Endodermal cell (in vitro differentiated cells): ENCODE measurements around the gene TCF12. TPM values are rescaled to one million over a fixed set of nuclear protein-coding genes. Genes with fewer than 3 reads are reported as not detected.

Experiments used
- DNase-seq: peaks from one replicate; pipeline ENCODE4 v3.0.0-alpha.2; 2017
- H3K27ac ChIP-seq: 2 replicates; pipeline ENCODE4 v1.5.1; 2013; ENCODE audit warnings: mild to moderate bottlenecking, low read depth, low read length, moderate library complexity
- H3K27me3 ChIP-seq: 2 replicates; pipeline ENCODE4 v1.6.1; 2013; ENCODE audit warnings: mild to moderate bottlenecking, low read length, moderate library complexity; ENCODE audit not compliant: insufficient read depth, control insufficient read depth, poor library complexity, severe bottlenecking
- H3K36me3 ChIP-seq: 2 replicates; pipeline ENCODE4 v1.7.0; 2013; ENCODE audit warnings: mild to moderate bottlenecking, low read length, moderate library complexity; ENCODE audit not compliant: control insufficient read depth, insufficient read depth
- H3K4me1 ChIP-seq: one replicate; pipeline ENCODE4 v1.7.0; 2013; ENCODE audit warnings: low read length; ENCODE audit not compliant: control insufficient read depth, insufficient read depth
- H3K4me3 ChIP-seq: 2 replicates; pipeline ENCODE4 v1.5.1; 2013; ENCODE audit warnings: mild to moderate bottlenecking, low read length, moderate library complexity
- H3K9ac ChIP-seq: 2 replicates; pipeline ENCODE4 v1.6.1; 2013; ENCODE audit warnings: mild to moderate bottlenecking, low read length, moderate library complexity; ENCODE audit not compliant: poor library complexity, severe bottlenecking; ENCODE audit errors: extremely low read depth
- H3K9me3 ChIP-seq: 2 replicates; pipeline ENCODE4 v1.6.1; 2013; ENCODE audit warnings: mild to moderate bottlenecking, low read length, moderate library complexity; ENCODE audit not compliant: control insufficient read depth
- H3K27ac Mint-ChIP-seq: 2 replicates; pipeline ENCODE4 v1.8.0; 2020; ENCODE audit warnings: mixed read lengths
- H3K27me3 Mint-ChIP-seq: 2 replicates; pipeline ENCODE4 v1.8.0; 2021; ENCODE audit warnings: mild to moderate bottlenecking, mixed read lengths; ENCODE audit not compliant: insufficient read depth
- H3K36me3 Mint-ChIP-seq: 2 replicates; pipeline ENCODE4 v1.8.0; 2020; ENCODE audit warnings: low read depth, mixed read lengths
- H3K4me1 Mint-ChIP-seq: 2 replicates; pipeline ENCODE4 v1.8.0; 2020; ENCODE audit warnings: mixed read lengths
- H3K4me3 Mint-ChIP-seq: 2 replicates; pipeline ENCODE4 v1.8.0; 2020; ENCODE audit warnings: mild to moderate bottlenecking, moderate library complexity, mixed read lengths
- H3K9me3 Mint-ChIP-seq: 2 replicates; pipeline ENCODE4 v1.8.0; 2020; ENCODE audit warnings: mild to moderate bottlenecking, mixed read lengths
- WGBS, 2 experiments: methylation state at CpG; one replicate each; pipeline versions ENCODE4 v1.1.5 to v1.1.7; 2013; ENCODE audit warnings: missing lambda C conversion rate in 2 of 2, mixed read lengths in 1 of 2; ENCODE audit not compliant: insufficient coverage in 1 of 2, insufficient read length in 1 of 2; 5-methylcytosine and 5-hydroxymethylcytosine counted together
- total RNA-seq, 2 donors: library from RNA; stranded (reverse); fragmentation: NEBNext Ultra II Directional in 1 of 2; extraction: Animal tissue kit (Norgen Biotek cat#: 25700) in 1 of 2; gene quantifications; 2 replicates in 1 of 2; 3 replicates in 1 of 2; pipeline ENCODE4 v1.2.1, GENCODE V29; 2021
- TF ChIP-seq, protein P1 (sequence below): fragments of 200-600 bp; sonication (generic); conservative IDR thresholded peaks from 2 replicates; pipeline ENCODE4 v1.5.0; 2021; ENCODE audit warnings: antibody characterized with exemption, mild to moderate bottlenecking

The TCF12 gene
- total RNA-seq, 2 donors from 2014 or later = 103 to 121 TPM

DNA sequence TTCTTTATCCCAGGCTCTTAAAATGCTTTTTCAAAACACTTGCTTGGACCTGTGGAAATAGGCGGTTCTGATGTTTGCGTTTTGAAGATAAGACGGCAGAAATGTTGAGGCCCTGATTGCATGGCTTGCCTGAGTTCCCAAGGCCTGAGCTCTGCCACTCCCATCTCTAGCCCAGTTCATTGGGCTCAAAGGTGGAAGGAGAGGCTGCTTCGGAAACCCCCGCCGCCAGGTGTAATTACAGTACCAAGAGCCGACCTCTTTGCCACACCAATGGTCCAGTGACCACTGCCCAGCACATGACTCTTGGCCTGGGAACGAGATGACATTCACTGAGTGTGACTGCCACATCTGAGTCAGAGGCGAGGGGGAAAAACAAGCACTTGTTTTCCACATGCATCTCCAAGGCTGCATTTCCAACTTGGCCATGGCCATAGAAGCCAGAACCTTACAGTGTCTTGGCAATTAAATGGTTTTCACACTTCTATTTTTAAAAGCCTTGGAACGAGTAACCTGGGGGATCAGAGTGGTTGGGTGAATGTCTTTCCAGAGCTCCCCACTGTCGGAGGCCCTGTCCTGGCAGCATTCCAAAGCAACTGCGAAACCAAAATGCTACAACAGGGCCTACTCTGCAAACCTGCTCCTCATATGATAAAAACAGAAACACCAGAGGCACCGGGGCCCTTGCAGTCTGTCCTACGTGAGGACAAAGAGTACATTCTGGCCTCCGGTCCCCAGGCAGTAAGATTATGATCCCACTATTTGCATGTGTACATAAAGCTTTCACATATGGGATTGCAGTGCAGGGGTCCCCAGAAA, 394.1 kb downstream of the TCF12 start:
- peaks cover 8% of the 10 kb centered on the region for H3K4me1 Mint-ChIP-seq
- H3K27me3 Mint-ChIP-seq = peaks cover 3% of the 10 kb centered on the region
- Histone ChIP-seq H3K27me3 (no peaks in the 10 kb centered on the region), H3K9ac (no peak overlapping the region), H3K9me3 (no peaks in the 10 kb centered on the region), H3K4me1 (no peaks in the 10 kb centered on the region), H3K4me3 (no peak overlapping the region), H3K36me3 (no peaks in the 10 kb centered on the region), H3K27ac (no peak overlapping the region)
- no peaks in the 10 kb centered on the region for H3K9me3 Mint-ChIP-seq
- 88 to 92% methylated on average over 14 to 15 of the region's 15 CpGs for WGBS, 2 experiments
- no peaks in the 10 kb centered on the region for H3K36me3 Mint-ChIP-seq
- DNase-seq = no peak
- TF ChIP-seq, protein P1, sequence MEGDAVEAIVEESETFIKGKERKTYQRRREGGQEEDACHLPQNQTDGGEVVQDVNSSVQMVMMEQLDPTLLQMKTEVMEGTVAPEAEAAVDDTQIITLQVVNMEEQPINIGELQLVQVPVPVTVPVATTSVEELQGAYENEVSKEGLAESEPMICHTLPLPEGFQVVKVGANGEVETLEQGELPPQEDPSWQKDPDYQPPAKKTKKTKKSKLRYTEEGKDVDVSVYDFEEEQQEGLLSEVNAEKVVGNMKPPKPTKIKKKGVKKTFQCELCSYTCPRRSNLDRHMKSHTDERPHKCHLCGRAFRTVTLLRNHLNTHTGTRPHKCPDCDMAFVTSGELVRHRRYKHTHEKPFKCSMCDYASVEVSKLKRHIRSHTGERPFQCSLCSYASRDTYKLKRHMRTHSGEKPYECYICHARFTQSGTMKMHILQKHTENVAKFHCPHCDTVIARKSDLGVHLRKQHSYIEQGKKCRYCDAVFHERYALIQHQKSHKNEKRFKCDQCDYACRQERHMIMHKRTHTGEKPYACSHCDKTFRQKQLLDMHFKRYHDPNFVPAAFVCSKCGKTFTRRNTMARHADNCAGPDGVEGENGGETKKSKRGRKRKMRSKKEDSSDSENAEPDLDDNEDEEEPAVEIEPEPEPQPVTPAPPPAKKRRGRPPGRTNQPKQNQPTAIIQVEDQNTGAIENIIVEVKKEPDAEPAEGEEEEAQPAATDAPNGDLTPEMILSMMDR = no peak
- H3K4me3 Mint-ChIP-seq = no peak overlapping the region
- no peak overlapping the region for H3K27ac Mint-ChIP-seq

DNA sequence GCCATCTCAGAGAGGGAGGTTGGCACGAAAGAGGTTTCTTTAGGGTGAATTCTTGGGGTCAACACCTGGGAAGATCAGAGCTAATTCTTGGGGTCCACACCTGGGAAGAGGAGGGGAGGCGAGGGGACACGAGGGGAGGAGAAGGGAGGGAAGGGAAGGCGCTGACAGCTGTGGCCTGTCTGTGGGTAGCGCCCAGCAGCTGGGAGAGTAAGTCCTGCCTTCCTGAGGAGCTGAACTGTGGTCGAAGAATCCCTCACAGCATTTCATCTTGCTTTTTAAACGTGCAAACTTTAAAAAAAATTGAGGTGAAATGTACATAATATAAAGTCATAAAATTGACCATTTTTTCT, 394.7 kb downstream of the TCF12 start:
- TF ChIP-seq, protein P1 = no peak
- Mint-ChIP-seq H3K36me3 (no peaks in the 10 kb centered on the region), H3K9me3 (no peaks in the 10 kb centered on the region), H3K4me1 (peaks cover 8% of the 10 kb centered on the region), H3K27me3 (peaks cover 3% of the 10 kb centered on the region), H3K27ac (no peak overlapping the region), H3K4me3 (no peak overlapping the region)
- WGBS, 2 experiments = 80 to 90% methylated on average over 2 to 7 of the region's 7 CpGs
- no peak for DNase-seq
- Histone ChIP-seq H3K4me1 (no peaks in the 10 kb centered on the region), H3K27ac (no peak overlapping the region), H3K9me3 (no peaks in the 10 kb centered on the region), H3K4me3 (no peak overlapping the region), H3K27me3 (no peaks in the 10 kb centered on the region), H3K36me3 (no peaks in the 10 kb centered on the region), H3K9ac (no peak overlapping the region)

DNA sequence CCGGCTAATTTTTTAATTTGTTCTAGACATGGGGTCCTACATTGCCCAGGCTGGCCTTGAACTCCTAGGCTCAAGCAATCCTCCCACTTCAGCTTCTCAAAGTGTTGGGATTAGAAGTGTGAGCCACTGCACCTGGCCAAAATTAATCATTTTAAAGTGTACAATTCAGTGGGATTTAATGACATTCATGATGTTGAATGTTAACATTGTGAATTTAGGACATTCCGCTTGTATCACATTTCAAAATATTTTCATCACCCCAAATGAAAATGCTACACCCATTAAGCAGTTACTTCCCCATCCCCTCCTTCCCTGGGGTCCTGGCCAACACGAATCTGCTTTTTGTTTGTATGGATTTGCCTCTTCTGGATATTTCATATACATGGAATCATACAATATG, 395.8 kb downstream of the TCF12 start:
- Histone ChIP-seq H3K27me3 (no peaks in the 10 kb centered on the region), H3K4me1 (no peaks in the 10 kb centered on the region), H3K4me3 (no peak overlapping the region), H3K9me3 (no peaks in the 10 kb centered on the region), H3K9ac (no peak overlapping the region), H3K27ac (no peak overlapping the region), H3K36me3 (no peaks in the 10 kb centered on the region)
- no peak for DNase-seq
- 93 to 98% methylated on average over 2 to 3 of the region's 3 CpGs for WGBS, 2 experiments
- no peaks in the 10 kb centered on the region for H3K9me3 Mint-ChIP-seq
- no peak overlapping the region for H3K4me3 Mint-ChIP-seq
- H3K27me3 Mint-ChIP-seq = no peaks in the 10 kb centered on the region
- peaks cover 8% of the 10 kb centered on the region for H3K4me1 Mint-ChIP-seq
- TF ChIP-seq, protein P1 = no peak
- H3K36me3 Mint-ChIP-seq = no peaks in the 10 kb centered on the region
- H3K27ac Mint-ChIP-seq = no peak overlapping the region
